Fibroblast of skin of left biceps (primary cell): ENCODE results near the gene ATXN2.
"Not testable (repeated sequence)": the region's sequence is repeated elsewhere in the genome, so short reads cannot be mapped to it uniquely, and the experiment has no call there.

Source experiments
- DNase-seq, 2 experiments: peaks; one replicate each; pipeline ENCODE4 v3.0.0-alpha.2; 2013; ENCODE audit warnings: low read depth in 2 of 2

The ATXN2 gene

GRCh38 chr12:111599453-111600204, 514 bp upstream of the ATXN2 start:
- DNase-seq, result peak; percentile 88 to 92

- no peak for DNase-seq
These were observed 1.1 kb downstream of the ATXN2 start for GRCh38 chr12:111597831-111598636.

- DNase-seq, result no peak
These were observed 1.9 kb downstream of the ATXN2 start for GRCh38 chr12:111596985-111597830.

DNA sequence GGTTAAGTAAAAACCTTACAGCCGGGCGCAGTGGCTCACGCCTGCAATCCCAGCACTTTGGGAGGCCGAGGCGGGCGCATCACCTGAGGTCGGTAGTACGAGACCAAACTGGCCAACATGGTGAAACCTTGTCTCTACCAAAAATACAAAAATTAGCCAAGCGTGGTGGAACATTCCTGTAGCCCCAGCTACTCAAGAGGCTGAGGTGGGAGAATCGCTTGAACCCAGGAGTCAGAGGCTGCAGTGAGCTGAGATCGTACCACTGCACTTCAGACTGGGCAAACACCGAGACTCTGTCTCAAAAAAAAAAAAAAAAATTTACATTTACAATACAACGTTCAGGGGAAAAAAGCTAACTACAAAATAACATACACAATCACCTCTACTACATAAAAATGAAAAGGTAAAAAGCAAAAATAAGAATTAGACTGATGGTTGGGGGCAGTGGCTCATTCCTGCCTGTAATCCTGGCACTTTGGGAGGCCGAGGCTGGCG, 3.7 kb downstream of the ATXN2 start:
- DNase-seq, result not testable (repeated sequence)

GRCh38 chr12:111591399-111592010, 7.6 kb downstream of the ATXN2 start:
- DNase-seq, result not testable (repeated sequence)

- no peak for DNase-seq
These were observed 8.6 kb downstream of the ATXN2 start for GRCh38 chr12:111590552-111590951.

DNA sequence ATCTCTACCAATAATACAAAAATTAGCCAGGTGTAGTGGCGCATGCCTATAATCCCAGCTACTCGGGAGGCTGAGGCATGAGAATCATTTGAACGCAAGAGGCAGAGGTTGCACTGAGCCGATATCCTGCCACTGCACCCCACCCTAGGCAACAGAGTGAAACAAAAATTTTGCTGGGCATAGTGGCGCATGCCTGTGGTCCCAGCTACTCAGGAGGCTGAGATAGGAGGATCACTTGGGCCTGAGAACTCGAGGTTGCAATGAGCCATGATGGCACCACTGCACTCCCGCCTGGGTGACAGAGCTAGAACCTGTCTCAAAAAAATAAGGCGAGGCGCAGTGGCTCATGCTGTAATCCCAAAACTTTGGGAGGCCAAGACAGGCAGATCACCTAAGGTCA, 9.5 kb downstream of the ATXN2 start:
- no peak for DNase-seq

DNA sequence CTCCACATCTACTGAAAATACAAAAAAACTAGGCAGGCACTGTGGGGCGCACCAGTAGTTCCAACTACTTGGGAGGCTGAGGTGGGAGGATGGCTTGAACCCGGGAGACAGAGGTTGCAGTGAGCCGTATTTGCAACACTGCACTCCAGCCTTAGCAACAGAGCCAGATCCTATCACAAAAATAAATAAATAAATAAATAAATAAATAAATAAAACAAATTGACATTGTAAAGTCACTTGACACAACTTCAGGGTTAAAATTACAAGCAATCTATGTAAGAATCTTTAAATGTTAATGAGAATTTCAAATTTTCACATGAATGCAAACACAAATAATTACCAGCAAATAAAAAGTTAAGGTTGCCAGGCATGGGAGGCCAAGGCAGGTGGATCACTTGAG, 11.1 kb downstream of the ATXN2 start:
- DNase-seq, result no peak

DNA sequence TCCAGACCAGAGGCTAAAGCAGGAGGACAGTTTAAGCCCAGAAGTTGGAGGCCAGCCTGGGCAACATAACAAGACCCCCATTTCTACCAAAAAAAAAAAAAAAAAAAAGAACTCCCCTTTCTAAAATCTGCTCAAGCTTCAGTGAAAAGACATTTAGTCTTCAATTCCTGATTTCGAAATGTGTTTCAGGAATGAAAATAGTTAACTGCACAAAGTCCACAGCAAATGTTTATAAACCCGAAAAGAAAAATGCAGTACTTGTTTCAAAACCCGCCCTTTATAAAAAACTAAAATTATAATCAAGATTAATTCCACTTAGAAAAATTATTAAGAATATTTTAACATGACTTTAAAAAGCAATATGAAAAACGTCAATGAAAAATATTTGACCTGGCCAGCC, 12.1 kb downstream of the ATXN2 start:
- DNase-seq, result no peak

GRCh38 chr12:111585690-111586089, 13.4 kb downstream of the ATXN2 start:
- no peak for DNase-seq

- DNase-seq, result no peak
These were observed 14.2 kb downstream of the ATXN2 start for GRCh38 chr12:111584959-111585358.

DNA sequence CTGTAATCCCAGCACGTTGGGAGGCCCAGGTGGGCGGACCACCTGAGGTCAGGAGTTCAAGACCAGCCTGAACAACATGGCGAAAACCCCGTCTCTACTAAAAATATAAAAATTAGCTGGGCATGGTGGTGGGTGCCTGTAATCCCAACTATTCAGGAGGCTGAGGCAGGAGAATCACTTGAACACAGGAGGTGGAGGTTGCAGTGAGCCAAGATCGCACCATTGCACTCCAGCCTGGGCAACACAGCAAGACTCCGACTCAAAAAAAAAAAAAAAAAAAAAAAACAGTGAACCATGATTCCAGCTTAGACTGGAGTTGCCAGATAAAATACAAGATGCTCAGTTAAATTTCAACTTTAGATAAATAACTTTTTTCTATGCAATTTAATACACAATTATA, 15.6 kb downstream of the ATXN2 start:
- DNase-seq, result not testable (repeated sequence)

GRCh38 chr12:111582133-111582747, 16.9 kb downstream of the ATXN2 start:
- DNase-seq, result no peak

DNA sequence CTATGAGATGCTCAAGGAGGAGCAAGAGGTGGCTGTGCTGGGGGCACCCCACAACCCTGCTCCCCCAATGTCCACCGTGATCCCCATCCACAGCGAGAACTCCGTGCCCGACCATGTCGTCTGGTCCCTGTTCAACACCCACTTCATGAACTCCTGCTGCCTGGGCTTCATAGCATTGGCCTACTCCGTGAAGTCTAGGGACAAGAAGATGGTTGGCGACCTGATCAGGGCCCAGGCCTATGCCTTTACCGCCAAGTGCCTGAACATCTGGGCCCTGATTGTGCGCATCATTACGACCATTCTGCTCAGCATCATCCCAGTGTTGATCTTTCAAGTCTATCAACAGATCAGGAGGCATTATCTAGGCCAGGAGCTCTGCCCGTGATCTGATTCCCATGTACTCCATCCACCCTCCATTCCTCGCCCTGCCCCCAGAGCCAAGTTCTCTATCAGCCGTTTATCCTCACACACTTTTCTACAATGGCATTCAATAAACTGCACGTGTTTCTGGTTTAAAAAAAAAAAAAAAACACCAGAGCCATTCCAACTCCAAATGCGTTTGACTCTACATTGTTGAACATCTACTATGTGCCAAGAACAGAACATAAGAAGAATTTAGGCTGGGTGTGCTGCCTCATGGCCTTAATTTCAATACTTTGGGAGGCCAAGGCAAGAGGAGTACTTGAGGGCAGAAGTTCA, 17.5 kb downstream of the ATXN2 start:
- DNase-seq, result no peak

DNA sequence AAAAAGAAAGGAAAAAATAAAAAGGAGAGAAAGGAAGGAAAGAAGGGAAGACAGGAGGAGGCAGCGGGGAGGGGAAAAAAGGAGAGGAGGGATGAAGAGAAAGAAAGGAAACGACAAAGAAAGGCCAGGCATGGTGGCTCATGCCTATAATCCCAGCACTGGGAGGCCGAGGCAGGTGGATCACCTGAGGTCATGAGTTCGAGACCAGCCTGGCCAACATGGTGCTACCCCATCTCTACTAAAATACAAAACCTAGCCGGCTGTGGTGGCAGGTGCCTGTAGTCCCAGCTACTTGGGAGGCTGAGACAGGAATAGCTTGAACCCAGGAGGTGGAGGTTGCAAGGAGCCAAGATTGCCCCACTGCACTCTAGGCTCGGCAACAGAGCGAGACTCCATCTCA, 18.4 kb downstream of the ATXN2 start:
- DNase-seq, result no peak

DNA sequence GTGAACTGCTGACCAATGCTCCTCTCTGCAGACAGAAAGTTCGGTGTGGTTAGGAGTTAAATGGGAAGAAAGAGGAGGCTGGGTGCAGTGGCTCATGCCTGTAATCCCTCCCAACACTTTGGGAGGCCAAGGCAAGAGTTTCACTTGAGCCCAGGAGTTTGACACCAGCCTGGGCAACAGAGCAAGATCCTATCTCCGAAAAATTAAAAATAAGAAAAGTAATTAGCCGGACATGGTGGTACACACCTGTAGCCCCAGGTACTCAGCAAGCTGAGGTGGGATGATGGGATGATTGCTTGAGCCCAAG, 19.0 kb downstream of the ATXN2 start:
- no peak for DNase-seq

DNA sequence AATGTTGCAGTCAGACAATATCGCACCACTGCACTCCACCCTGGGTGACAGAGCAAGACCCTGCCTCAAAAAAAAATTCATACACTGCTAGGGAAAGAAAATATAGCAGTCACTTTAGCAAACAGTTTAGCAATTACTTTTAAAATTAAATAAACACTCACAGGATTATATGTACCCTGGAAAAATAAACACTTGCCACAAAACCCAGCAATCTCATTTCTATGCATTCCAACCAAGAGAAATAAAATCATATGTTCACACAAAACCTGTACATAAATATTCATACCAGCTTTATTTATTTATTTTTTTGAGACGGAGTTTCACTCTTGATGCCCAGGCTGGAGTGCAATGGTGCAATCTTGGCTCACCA, 20.2 kb downstream of the ATXN2 start:
- no peak for DNase-seq

- no peak for DNase-seq
These were observed 20.7 kb downstream of the ATXN2 start for GRCh38 chr12:111578276-111578970.

DNA sequence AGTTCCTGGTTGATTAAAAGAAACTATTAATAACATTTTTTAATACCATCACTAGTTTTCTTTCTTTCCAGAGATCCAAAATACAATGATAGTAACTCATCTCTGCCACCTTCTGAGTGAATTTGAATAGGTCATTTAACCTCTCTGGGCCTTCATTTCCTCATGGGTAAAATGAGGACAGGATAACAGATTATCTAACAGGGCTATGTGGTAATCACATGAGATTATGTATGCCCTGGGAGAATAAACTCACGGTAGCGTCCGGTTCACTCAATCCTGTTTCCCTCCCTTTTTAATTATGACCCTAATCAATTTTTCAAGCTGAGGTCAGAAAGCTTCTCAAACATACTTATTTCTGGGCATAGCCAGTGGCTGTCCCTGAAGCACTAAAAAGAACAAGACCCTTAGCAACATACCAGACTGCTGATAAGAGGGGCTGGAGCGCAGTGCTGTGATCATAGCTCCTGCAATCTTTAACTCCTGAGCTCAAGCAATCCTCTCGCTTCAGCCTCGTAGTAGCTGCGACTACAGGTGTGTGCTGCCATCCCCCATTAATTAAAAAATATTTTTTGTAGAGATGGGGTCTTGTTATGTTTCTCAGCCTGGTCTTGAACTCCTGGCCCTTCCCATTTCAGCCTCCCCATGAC, 24.2 kb downstream of the ATXN2 start:
- DNase-seq, result no peak

- no peak for DNase-seq
These were observed 25.6 kb downstream of the ATXN2 start for GRCh38 chr12:111573476-111573875.
